ENCODE results near the gene BTBD16.

Gene BTBD16

DNA sequence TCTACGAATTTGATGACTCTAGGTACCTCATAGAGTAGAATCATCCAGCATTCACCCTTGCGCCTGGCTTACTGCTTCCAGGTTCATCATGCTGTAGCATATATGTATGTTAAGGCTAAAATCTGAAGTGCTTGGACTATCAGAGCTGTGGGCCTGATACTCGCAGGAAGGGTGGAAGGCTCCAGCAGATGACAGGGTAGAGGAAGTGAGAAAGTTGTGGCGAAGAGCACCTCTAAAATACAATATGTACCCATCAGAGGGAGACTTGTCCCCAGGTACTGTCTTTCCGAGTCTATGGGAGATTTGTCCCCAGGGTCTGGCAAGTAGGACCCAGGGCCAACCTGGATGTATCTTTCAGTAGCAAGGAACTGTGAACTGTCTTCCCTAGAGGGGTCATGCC lies 55.3 kb downstream of the BTBD16 start:
- H3K4me3 ChIP-seq (ENCODE audit: low read depth, low read length) = no peak overlapping the region
- TF ChIP-seq, protein P1, sequence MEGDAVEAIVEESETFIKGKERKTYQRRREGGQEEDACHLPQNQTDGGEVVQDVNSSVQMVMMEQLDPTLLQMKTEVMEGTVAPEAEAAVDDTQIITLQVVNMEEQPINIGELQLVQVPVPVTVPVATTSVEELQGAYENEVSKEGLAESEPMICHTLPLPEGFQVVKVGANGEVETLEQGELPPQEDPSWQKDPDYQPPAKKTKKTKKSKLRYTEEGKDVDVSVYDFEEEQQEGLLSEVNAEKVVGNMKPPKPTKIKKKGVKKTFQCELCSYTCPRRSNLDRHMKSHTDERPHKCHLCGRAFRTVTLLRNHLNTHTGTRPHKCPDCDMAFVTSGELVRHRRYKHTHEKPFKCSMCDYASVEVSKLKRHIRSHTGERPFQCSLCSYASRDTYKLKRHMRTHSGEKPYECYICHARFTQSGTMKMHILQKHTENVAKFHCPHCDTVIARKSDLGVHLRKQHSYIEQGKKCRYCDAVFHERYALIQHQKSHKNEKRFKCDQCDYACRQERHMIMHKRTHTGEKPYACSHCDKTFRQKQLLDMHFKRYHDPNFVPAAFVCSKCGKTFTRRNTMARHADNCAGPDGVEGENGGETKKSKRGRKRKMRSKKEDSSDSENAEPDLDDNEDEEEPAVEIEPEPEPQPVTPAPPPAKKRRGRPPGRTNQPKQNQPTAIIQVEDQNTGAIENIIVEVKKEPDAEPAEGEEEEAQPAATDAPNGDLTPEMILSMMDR (IDR thresholded peaks at IDR 0.05; ENCODE audit: low read depth, low read length) = no peak
- no peaks in the 10 kb centered on the region for H3K36me3 ChIP-seq
- H3K27me3 ChIP-seq (ENCODE audit: insufficient read depth, low read depth, severe bottlenecking) = no peaks in the 10 kb centered on the region
- DNase-seq = no peak
- no peak overlapping the region for H3K27ac ChIP-seq
- no peaks in the 10 kb centered on the region for H3K9me3 ChIP-seq (ENCODE audit: severe bottlenecking)

DNA sequence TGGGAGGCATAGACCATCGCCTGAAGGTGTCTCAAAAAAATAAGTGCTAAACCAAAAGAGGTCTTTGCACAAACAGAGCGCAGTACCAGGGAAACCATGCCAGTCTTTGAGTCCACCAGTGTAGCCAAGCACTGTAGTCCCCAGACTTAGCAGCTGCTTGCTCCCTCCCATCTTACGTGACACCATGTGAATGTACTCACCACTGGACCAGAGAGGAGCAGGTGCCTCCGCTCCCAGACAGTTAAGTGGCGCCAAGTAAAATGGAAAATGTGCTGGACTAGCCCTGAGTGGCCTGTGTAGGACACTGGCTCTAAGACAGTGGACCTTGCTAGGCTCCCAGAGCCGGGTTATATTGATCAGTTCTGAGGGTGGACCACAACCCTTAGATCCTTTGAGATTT lies 55.7 kb downstream of the BTBD16 start:
- H3K4me3 ChIP-seq (ENCODE audit: low read depth, low read length) = no peak overlapping the region
- H3K27me3 ChIP-seq (ENCODE audit: insufficient read depth, low read depth, severe bottlenecking) = no peaks in the 10 kb centered on the region
- H3K9me3 ChIP-seq (ENCODE audit: severe bottlenecking) = no peaks in the 10 kb centered on the region
- H3K36me3 ChIP-seq = no peaks in the 10 kb centered on the region
- DNase-seq = no peak
- no peak overlapping the region for H3K27ac ChIP-seq
- TF ChIP-seq, protein P1 (IDR thresholded peaks at IDR 0.05; ENCODE audit: low read depth, low read length) = no peak

DNA sequence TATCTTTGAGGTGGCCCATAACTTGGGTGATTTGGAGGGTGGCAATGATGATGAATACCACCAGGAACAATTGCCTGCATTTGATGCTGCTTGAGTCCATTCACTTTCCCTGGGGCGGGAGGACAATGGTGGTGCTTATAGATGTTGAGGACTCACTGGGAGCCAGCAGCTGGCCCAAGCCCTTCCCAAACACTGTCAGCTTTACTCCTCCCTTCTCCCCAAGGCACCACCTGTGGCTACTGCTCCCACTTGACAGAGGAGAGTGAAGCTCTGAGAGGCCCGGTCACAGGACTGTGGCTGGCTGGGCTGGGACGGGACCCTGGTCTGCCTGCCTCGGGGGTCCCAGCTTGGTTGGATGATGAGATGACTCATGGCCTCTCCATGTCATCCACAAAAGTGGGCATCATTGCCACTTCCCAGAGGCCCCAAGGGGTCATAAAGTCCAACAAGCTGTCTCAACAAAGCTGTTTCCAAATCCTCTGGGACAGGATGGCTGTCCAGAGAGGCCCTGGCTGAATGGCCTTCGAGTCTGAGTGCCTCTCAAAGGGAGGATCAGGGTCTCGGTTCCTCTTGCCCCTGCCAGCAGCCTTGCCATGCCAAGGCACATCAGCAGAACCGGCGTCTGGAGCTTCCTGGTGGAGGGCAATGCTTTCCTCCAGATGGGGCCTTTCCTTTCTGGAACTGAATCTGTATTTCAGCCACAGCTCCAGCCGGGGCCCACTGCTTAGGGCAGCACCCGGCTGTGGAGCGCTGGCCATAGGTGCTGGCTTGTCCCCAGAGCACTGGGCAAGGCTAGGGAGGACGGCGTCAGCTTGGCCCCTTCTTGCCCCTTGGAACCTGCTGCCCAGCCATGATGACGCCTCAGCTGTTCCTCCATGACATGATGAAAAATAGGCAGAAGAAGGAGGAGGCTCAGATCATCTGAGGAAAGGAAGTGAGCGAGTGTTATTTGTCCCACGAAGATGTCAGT lies 56.4 kb downstream of the BTBD16 start:
- no peaks in the 10 kb centered on the region for H3K36me3 ChIP-seq
- DNase-seq = no peak
- TF ChIP-seq, protein P1 (IDR thresholded peaks at IDR 0.05; ENCODE audit: low read depth, low read length) = no peak
- H3K9me3 ChIP-seq (ENCODE audit: severe bottlenecking) = no peaks in the 10 kb centered on the region
- H3K4me3 ChIP-seq (ENCODE audit: low read depth, low read length) = no peak overlapping the region
- no peak overlapping the region for H3K27ac ChIP-seq
- H3K27me3 ChIP-seq (ENCODE audit: insufficient read depth, low read depth, severe bottlenecking) = peaks cover 2% of the 10 kb centered on the region

DNA sequence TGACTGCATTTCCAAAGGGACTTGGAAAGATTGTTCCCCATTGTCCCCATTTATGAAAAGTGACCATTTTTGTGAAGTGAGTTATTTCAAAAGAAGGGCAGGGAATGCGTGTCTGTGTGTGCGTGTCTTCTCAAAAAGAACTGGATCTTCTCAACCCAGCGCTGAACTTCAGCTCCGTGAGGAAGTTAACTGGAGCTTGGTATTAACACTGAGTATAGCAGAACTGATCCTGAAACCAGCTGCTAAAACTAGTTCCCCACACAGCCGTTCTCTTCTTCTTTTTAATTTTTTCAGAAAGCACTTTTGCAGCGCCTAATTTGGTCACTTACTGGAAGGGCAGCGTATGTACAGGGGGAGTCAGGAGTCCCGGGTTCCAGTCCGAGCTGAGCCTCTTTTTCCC lies 57.6 kb downstream of the BTBD16 start:
- no peak overlapping the region for H3K4me3 ChIP-seq (ENCODE audit: low read depth, low read length)
- DNase-seq = no peak
- H3K27ac ChIP-seq = no peak overlapping the region
- peaks cover 5% of the 10 kb centered on the region for H3K27me3 ChIP-seq (ENCODE audit: insufficient read depth, low read depth, severe bottlenecking)
- TF ChIP-seq, protein P1 (IDR thresholded peaks at IDR 0.05; ENCODE audit: low read depth, low read length) = no peak
- H3K9me3 ChIP-seq (ENCODE audit: severe bottlenecking) = no peaks in the 10 kb centered on the region
- H3K36me3 ChIP-seq = no peaks in the 10 kb centered on the region

DNA sequence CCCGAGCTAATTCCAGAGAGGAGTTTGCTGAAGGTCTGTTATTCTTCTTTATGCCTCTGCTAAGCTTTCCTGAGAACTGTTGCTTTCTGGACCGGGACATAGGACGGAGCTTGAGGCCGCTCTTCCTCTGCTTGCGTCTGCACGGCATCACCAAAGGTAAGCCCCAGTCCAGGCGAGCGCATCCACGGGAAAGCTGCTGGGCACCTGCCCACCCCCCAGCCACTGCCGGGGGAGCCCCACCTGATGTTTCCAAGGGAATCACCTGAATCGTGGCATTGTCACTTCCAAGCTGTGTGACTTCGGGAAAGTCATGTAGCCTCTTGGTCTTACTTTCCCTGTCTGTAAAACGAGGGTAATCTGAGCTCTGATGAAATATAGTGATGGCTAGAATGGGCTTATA lies 58.3 kb downstream of the BTBD16 start:
- no peak overlapping the region for H3K27ac ChIP-seq
- H3K4me3 ChIP-seq (ENCODE audit: low read depth, low read length) = no peak overlapping the region
- TF ChIP-seq, protein P1 (IDR thresholded peaks at IDR 0.05; ENCODE audit: low read depth, low read length) = no peak
- no peaks in the 10 kb centered on the region for H3K36me3 ChIP-seq
- H3K27me3 ChIP-seq (ENCODE audit: insufficient read depth, low read depth, severe bottlenecking) = peaks cover 5% of the 10 kb centered on the region
- no peak for DNase-seq
- H3K9me3 ChIP-seq (ENCODE audit: severe bottlenecking) = no peaks in the 10 kb centered on the region
